Glutamatergic neuron (in vitro differentiated cells): Measurements from ENCODE around the gene MECR. TPM values are rescaled to one million over a fixed set of nuclear protein-coding genes. Genes with fewer than 3 reads are reported as not detected.
"Not testable (repeated sequence)": the region's sequence is repeated elsewhere in the genome, so short reads cannot be mapped to it uniquely, and the experiment has no call there.

Experiments
- DNase-seq: peaks from one replicate; pipeline ENCODE4 v3.0.0; 2022
- H3K27ac Mint-ChIP-seq: one replicate; pipeline ENCODE4 v1.8.0; 2020; ENCODE audit warnings: mild to moderate bottlenecking, mixed read lengths, inconsistent platforms; ENCODE audit not compliant: unreplicated experiment
- H3K27me3 Mint-ChIP-seq: one replicate; pipeline ENCODE4 v1.8.0; 2020; ENCODE audit warnings: mild to moderate bottlenecking, moderate library complexity, mixed read lengths, inconsistent platforms; ENCODE audit not compliant: unreplicated experiment
- H3K36me3 Mint-ChIP-seq: one replicate; pipeline ENCODE4 v1.8.0; 2020; ENCODE audit warnings: mild to moderate bottlenecking, mixed read lengths, inconsistent platforms; ENCODE audit not compliant: unreplicated experiment
- H3K4me1 Mint-ChIP-seq: one replicate; pipeline ENCODE4 v1.8.0; 2020; ENCODE audit warnings: mild to moderate bottlenecking, low read depth, mixed read lengths, inconsistent platforms; ENCODE audit not compliant: unreplicated experiment
- H3K4me3 Mint-ChIP-seq: one replicate; pipeline ENCODE4 v1.8.0; 2020; ENCODE audit warnings: mild to moderate bottlenecking, mixed read lengths, inconsistent platforms; ENCODE audit not compliant: unreplicated experiment
- H3K9me3 Mint-ChIP-seq: one replicate; pipeline ENCODE4 v1.8.0; 2020; ENCODE audit warnings: mild to moderate bottlenecking, moderate library complexity, mixed read lengths, inconsistent platforms; ENCODE audit not compliant: unreplicated experiment
- total RNA-seq: library from RNA; stranded (reverse); fragmentation: NEBNext Ultra II Directional; extraction: Animal tissue kit (Norgen Biotek cat#: 25700); gene quantifications from one replicate; pipeline ENCODE4 v1.2.1, GENCODE V29; 2021; ENCODE audit not compliant: unreplicated experiment
- TF ChIP-seq, protein P1 (sequence below): fragments of 200-600 bp; sonication (generic); IDR thresholded peaks from one replicate; pipeline ENCODE4 v1.5.0; 2021; ENCODE audit not compliant: partially characterized antibody, unreplicated experiment

Gene MECR
- total RNA-seq, 1 donor from 2014 or later: 21.4 TPM

DNA sequence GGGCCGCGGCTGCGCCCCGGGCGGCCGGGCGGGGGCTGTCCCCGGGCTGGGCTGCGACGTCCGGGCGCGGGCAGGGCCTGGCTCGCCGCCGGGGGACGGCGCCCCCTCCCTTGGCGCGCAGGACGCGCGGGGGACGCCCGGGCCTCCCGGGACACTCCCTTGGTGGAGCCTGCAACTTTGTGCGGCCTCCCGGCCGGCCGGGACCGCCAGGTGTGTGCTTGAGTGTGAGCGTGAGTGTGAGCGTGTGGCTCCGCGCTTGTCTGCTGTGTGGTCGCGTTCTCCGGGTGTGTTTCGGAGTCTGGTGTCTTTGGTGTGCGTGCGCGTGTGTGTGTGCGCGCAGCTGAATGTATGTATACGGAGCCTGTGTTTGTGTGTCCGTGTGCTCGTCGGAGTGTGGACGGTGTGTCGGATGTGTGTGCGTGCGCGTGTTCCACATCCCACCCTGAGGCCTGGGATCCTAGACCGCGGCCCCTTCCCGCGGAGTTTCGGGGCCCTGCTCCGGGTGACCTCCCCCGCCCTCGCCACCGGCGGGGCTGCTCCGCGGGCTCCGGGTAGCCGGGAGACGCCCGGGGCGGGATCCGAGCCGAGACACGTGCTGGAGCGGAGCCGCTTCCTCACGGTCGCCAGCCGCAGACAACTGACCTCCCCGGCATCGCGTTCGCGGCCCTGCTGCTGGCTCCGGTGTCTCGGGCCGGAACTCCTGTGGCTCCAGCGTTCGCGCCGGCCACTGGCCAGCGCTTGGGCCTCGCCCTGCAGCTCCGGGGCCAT is 7.3 kb upstream of the MECR start:
- TF ChIP-seq, protein P1, sequence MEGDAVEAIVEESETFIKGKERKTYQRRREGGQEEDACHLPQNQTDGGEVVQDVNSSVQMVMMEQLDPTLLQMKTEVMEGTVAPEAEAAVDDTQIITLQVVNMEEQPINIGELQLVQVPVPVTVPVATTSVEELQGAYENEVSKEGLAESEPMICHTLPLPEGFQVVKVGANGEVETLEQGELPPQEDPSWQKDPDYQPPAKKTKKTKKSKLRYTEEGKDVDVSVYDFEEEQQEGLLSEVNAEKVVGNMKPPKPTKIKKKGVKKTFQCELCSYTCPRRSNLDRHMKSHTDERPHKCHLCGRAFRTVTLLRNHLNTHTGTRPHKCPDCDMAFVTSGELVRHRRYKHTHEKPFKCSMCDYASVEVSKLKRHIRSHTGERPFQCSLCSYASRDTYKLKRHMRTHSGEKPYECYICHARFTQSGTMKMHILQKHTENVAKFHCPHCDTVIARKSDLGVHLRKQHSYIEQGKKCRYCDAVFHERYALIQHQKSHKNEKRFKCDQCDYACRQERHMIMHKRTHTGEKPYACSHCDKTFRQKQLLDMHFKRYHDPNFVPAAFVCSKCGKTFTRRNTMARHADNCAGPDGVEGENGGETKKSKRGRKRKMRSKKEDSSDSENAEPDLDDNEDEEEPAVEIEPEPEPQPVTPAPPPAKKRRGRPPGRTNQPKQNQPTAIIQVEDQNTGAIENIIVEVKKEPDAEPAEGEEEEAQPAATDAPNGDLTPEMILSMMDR: no peak
- H3K9me3 Mint-ChIP-seq: peaks cover 14% of the 10 kb centered on the region
- H3K4me3 Mint-ChIP-seq: peak overlapping the region; percentile 92
- H3K4me1 Mint-ChIP-seq: peaks cover 31% of the 10 kb centered on the region
- DNase-seq: peak; percentile 68
- H3K27me3 Mint-ChIP-seq: peaks cover 18% of the 10 kb centered on the region
- H3K27ac Mint-ChIP-seq: peak overlapping the region; percentile 67
- H3K36me3 Mint-ChIP-seq: peaks cover 6% of the 10 kb centered on the region

DNA sequence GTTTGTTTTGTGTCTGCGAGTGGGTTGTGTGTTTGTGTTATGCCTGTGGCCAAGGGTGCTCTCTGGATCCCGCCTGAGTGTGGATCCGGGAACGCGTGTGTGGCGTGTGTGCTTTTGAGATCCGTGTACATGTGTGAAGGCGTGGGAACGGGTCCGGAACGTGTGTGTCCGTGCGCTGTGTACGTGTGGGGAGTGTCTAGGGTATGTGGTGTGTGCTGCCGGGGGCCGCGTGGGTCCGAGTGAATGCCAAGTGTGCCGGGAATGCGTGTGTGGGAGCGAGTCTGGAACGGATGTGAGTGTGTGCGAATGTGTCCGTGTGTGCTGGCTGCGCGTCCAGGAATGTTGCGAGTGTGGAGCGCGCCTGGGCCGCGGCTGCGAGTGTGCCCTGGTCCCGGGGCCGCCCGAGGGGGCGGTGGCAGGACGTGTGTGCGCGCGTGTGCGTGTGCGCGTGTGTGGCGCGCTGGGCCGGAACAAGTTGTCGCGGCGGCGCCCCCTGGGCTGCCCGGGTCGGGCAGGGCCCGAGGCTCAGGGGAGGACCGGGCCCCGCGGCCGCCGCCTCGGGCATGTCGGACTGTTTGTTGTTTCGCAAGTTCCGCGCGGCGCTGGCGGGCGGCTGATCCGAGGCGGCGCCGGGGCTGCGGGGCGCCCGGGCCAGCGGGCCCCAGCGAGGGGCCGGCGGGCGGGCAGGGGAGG is 6.5 kb upstream of the MECR start:
- peaks cover 14% of the 10 kb centered on the region for H3K9me3 Mint-ChIP-seq
- H3K36me3 Mint-ChIP-seq: peaks cover 6% of the 10 kb centered on the region
- H3K4me3 Mint-ChIP-seq: peak overlapping the region; percentile 95
- peaks cover 31% of the 10 kb centered on the region for H3K4me1 Mint-ChIP-seq
- peak overlapping the region; percentile 73 for H3K27ac Mint-ChIP-seq
- TF ChIP-seq, protein P1: no peak
- DNase-seq: peak; percentile 58
- peaks cover 18% of the 10 kb centered on the region for H3K27me3 Mint-ChIP-seq

DNA sequence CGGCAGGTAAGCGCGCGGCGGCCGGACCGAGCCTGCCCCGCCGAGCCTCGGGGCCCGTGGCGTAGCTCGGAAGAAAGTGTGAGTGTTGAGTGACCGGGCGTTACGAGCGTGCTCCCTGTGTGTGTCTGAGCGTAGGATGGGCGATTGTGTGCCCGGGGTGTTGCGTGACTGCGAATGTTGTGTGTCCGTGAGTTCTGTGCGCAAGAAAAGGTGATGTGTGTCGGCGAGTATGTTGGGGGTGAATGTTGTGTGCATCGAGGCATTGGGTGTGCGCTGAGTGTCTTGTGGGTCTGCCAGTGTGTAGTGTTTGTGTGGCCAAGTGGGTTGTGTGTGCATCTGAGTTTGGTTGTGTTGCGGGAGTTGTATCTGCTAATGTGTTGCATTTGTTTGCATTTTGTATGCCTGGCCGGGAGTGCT is 6.0 kb upstream of the MECR start:
- H3K4me1 Mint-ChIP-seq: peaks cover 31% of the 10 kb centered on the region
- H3K4me3 Mint-ChIP-seq: peak overlapping the region; percentile 95
- peak overlapping the region; percentile 73 for H3K27ac Mint-ChIP-seq
- peaks cover 14% of the 10 kb centered on the region for H3K9me3 Mint-ChIP-seq
- H3K27me3 Mint-ChIP-seq: peaks cover 18% of the 10 kb centered on the region
- peaks cover 6% of the 10 kb centered on the region for H3K36me3 Mint-ChIP-seq
- no peak for DNase-seq
- TF ChIP-seq, protein P1: no peak

DNA sequence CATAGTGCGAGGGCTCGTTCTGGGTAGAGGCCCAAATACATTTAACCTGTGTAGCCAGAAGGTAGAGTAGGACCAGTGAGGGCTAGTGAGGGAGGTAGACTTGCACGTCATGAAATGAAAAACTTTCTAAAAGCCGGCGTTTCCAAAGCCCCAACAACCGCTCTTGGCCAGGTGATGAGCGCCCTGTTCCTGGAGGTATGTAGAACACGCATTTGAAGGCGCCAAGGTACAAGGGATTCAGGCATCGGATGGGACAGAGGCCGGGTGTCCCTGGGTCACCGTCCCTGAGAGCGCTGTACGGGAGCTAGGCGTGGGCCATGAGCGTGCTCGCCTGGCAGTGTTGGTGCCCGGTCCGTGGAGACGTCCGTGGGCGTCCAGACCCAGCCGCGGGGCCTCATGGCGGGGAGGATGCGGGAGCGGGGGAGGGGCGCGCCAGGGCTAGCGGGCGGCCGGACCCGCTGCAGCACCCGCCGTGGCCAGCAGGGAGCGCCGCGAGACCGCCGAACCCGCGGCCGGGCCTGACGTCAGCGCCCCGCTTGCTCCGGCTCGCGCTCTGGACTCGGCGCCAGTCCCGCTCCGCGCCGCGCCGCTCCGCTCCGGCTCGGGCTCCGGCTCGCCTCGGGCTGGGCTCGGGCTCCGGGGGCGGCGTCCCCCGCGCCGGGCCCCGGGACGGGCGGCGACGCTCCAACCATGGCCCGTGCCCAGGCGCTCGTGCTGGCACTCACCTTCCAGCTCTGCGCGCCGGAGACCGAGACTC is 5.4 kb upstream of the MECR start, which contains the start of gene PTPRU:
TSS of gene PTPRU (plus strand) at position 568 of the 757 bp plus-strand sequence. CDS start at position 691, 123 bp downstream.
- peak within 1 kb of the TSS; percentile 95 for H3K4me3 Mint-ChIP-seq
- peak; percentile 89 for DNase-seq
- peaks cover 13% of the 10 kb centered on the region for H3K9me3 Mint-ChIP-seq
- peaks cover 6% of the 10 kb centered on the region for H3K36me3 Mint-ChIP-seq
- peak within 1 kb of the TSS; percentile 73 for H3K27ac Mint-ChIP-seq
- peaks cover 31% of the 10 kb centered on the region for H3K4me1 Mint-ChIP-seq
- TF ChIP-seq, protein P1: peak; percentile 79
- H3K27me3 Mint-ChIP-seq: peaks cover 16% of the 10 kb centered on the region

DNA sequence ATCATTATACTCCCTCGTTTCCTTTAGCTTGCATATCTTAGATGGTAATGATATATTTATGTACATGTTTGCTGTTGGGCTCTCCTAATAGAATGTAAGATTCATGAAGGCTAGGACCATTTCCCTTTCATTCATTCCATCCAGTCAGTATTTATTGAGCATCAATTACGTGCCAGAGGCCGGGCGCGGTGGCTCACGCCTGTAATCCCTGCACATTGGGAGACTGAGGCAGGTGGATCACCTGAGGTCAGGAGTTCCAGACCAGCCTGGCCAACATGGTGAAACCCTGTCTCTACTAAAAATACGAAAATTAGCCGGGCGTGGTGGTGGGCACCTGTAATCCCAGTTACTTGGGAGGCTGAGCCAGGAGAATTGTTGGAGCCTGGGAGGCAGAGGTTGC is 4.1 kb upstream of the MECR start:
- DNase-seq, H3K27ac Mint-ChIP-seq, H3K36me3 Mint-ChIP-seq, H3K4me3 Mint-ChIP-seq: not testable (repeated sequence)
- Mint-ChIP-seq H3K4me1 (peaks cover 22% of the 10 kb centered on the region), H3K27me3 (peaks cover 13% of the 10 kb centered on the region), H3K9me3 (peaks cover 16% of the 10 kb centered on the region)
